IPS DF 4.7 (cell line): ENCODE data around the gene ELMOD1.

ENCODE experiments used
- DNase-seq: peaks from one replicate; pipeline ENCODE4 v3.0.0-alpha.2; 2013; ENCODE audit warnings: low spot score; ENCODE audit errors: extremely low read depth

Gene ELMOD1

GRCh38 chr11:107631931-107632330, 41.0 kb downstream of the ELMOD1 start:
- no peak for DNase-seq

DNA sequence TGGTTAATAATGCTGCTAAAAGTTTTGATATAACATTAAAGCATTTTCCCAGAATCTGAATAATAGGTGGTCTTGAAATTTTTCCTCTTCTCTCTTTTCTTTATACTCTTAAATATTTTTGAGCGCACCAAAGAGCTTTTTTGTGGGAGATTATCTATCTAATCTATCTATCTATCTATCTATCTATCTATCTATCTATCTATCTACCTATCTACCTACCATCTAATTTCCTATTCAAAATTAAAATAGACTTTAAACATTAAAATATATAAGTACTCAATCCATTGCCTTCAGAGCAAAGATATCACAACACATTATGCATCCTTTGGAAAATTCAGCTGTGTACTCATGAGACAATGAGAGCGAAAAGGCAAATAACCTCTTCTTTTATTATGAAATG, 55.8 kb downstream of the ELMOD1 start:
- no peak for DNase-seq

- no peak for DNase-seq
Observed at GRCh38 chr11:107648242-107648641, 57.3 kb downstream of the ELMOD1 start.

- DNase-seq: no peak
Observed at GRCh38 chr11:107651672-107652071, 60.7 kb downstream of the ELMOD1 start.

DNA sequence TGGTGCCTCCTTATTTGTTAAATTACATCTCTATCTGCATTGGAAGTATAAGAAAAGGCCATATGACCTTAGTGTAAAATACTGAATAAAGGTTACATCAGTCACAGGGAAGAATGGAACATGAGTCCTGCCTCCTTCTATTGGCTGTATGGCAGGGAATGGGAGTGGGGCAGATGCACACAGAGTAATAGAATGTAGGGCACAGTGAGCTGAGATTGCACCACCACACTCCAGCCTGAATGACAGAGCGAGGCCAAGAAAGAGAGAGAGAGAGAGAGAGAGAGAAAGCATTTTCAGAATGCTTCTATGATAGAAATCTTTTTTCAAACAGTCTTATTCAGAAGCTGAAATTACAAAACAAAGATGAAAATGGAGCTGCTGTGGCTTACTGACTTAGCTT, 62.1 kb downstream of the ELMOD1 start:
- no peak for DNase-seq

DNA sequence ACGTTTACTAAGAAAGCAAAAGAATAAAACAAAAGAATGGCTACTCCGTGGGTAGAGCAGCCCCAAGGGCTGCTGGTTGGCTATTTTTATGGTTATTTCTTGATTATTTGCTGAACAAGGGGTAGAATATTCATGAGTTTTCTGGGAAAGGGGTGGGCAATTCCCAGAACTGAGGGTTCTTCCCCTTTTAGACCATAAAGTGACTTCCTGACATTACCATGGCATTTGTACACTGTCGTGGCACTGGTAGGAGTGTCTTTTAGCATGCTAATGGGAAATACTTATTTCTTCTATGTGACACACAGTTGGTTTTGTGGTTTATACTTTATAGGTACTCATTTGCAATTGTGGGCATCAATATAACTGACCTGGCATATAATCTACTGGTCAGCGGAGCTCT, 64.7 kb downstream of the ELMOD1 start:
- DNase-seq: no peak

DNA sequence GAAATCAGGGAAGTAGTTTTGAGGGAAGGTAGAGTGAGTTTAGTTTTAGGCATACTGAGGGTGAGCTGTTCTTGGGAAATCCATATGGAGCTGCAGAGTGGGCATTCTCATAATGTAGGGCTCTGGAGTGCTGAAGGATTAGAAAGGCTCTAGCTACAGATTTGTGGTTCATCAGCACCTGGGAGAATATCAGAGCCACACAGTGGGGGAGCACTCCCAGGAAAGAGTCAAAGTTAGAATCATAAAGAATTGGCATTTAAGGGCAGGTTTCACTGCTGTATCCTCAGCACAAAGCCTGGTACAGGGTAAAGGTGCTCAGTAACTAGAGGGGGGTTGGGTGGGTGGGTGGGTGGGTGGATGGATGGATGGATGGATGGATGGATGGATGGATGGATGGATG, 68.4 kb downstream of the ELMOD1 start:
- DNase-seq: no peak

GRCh38 chr11:107660066-107660465, 69.1 kb downstream of the ELMOD1 start:
- DNase-seq: no peak

GRCh38 chr11:107661656-107662055, 70.7 kb downstream of the ELMOD1 start:
- DNase-seq: no peak

DNA sequence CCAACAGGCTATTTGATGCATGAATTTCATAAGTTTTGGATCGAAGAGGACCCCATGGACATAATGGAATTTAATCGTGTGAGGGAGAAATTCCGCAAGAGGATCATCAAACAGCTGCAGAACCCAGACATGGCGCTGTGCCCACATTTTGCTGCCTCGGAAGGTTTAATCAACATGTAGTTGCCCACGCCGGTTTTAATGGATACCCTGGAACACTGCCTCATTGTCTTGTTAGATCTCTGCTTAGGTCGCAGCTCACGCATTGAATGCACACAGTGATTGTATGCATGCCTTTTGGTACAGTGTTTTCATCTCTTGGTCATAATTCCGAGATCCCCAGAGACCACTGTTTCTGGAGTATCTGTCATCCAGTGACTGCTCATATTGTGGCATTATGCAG, 74.1 kb downstream of the ELMOD1 start:
- DNase-seq: no peak

DNA sequence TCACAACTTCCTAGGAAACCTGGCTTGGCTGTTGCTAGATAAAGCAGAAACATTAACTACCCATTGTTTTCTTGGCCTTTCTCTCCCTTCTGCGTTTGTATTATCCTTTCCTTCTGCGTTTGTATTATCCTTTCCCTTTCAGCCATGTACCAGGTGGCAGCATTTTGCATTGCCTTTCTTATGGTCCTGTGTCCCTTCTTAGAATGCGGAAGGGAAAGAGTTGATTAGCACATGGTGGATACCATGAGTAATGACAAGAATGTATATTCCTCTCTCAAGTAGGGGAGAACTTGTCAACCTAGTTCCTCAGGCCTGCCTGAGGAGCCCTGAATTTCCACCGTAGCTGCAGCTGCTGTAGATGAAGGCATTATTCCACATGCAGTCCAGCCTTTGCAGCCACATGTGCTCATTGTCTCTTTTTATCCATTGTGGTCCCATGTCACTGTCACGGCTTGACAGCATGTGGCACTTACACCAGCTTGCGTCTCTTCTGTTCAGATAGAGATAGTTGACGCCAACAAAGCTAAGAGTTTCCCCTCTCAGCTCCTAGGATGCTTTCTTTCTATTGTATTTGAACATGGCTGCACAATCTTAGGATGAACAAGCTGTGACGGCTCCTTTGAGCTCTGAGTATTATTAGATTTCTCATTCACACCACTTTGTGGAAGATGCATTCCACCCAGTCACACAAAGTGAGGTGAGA, 76.1 kb downstream of the ELMOD1 start:
- DNase-seq: no peak

DNA sequence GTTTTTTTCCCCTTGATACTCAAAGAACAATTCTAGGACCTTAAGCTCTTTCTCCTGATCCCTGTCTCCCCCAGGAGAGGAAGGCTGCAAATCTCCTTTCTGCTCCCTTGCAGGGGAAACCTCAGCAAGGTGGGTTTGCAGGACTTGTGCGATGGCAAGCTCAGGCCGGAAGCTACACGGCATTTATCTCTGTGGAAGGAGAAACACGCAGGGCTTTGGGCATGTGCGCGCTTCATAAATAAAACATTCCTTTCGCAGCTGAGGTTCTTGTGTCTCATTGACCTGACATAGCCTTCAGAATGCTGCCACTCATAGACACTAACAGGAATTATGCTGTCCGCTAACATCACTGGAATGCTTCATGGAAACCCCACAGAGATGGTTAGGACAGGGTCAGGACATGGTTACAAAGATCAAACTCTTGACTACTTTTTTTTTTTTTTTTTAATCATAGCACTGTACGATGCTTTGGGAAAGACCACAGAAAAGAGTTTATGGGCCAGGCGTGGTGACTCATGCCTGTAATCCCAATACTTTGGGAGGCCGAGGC, 78.3 kb downstream of the ELMOD1 start:
- no peak for DNase-seq

- no peak for DNase-seq
Observed at GRCh38 chr11:107669893-107670601, 79.1 kb downstream of the ELMOD1 start.

- DNase-seq: no peak
Observed at GRCh38 chr11:107675902-107676301, 85.0 kb downstream of the ELMOD1 start.

GRCh38 chr11:107676336-107677057, 85.5 kb downstream of the ELMOD1 start:
- no peak for DNase-seq

- DNase-seq: no peak
Observed at GRCh38 chr11:107677924-107678631, 87.1 kb downstream of the ELMOD1 start.

DNA sequence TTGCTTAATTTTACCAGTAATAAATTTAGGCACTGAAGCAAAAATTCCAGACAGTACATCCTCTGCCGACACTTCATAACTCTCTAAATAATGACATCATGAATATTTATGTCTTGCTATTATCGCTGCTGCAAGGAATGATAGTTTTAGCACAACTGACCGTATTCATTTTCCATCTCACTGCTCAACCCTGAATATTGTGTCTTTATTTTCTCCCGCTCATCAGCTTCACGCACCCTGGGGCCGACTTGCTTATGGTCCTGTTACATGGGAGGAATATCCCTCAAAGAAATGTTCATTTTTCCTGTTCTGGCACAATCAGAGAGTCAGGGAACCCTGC, 87.7 kb downstream of the ELMOD1 start:
- no peak for DNase-seq

- DNase-seq: no peak
Observed at GRCh38 chr11:107679255-107680024, 88.5 kb downstream of the ELMOD1 start.

GRCh38 chr11:107682171-107682570, 91.2 kb downstream of the ELMOD1 start:
- DNase-seq: no peak

- no peak for DNase-seq
Observed at GRCh38 chr11:107682572-107682971, 91.6 kb downstream of the ELMOD1 start.

GRCh38 chr11:107683061-107683460, 92.1 kb downstream of the ELMOD1 start:
- no peak for DNase-seq
